ENCODE data around the gene GPR15LG.
A peak's percentile ranks its signal among the peaks of the same experiment; 100 is the strongest.
"Not testable (repeated sequence)": the region's sequence is repeated elsewhere in the genome, so short reads cannot be mapped to it uniquely, and the experiment has no call there.

GPR15LG gene

DNA sequence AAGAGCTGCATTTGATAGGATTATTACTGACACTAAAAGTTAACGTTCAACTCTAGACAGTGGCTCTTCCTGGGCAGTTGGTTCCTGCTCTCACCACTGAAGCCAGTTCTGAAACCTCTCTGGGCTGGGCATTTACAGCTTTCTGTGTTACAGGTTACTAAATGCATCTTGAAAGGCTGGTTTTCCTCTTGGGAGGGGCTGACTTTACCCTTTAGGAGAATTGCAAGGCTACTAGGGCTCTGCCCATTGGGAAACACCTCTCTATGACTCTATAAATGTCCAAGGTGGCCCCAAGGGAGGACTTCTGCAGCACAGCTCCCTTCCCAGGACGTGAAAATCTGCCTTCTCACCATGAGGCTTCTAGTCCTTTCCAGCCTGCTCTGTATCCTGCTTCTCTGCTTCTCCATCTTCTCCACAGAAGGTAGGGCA, at the start of gene GPR15LG:
GPR15LG (plus strand) TSS at position 301 of the 429 bp plus-strand sequence; CDS start at position 352, 51 bp downstream.
- Histone ChIP-seq H3K27me3 (ENCODE audit: control insufficient read depth, insufficient read depth, low read length) (no peaks in the 10 kb centered on the region), H3K9me3 (ENCODE audit: control insufficient read depth, insufficient read depth, low read length) (no peaks in the 10 kb centered on the region), H3K36me3 (ENCODE audit: control insufficient read depth, insufficient read depth, low read length) (no peaks in the 10 kb centered on the region), H3K4me1 (ENCODE audit: control insufficient read depth, insufficient read depth, low read length) (no peaks in the 10 kb centered on the region), H3K4me3 (ENCODE audit: low read length) (no peak within 1 kb of the TSS), H3K27ac (ENCODE audit: low read length) (no peak within 1 kb of the TSS)
- WGBS (ENCODE audit: insufficient coverage, insufficient read length): no CpG with 5 or more reads among the region's 2 CpGs
- no peak for DNase-seq (ENCODE audit: low read depth, low spot score)

DNA sequence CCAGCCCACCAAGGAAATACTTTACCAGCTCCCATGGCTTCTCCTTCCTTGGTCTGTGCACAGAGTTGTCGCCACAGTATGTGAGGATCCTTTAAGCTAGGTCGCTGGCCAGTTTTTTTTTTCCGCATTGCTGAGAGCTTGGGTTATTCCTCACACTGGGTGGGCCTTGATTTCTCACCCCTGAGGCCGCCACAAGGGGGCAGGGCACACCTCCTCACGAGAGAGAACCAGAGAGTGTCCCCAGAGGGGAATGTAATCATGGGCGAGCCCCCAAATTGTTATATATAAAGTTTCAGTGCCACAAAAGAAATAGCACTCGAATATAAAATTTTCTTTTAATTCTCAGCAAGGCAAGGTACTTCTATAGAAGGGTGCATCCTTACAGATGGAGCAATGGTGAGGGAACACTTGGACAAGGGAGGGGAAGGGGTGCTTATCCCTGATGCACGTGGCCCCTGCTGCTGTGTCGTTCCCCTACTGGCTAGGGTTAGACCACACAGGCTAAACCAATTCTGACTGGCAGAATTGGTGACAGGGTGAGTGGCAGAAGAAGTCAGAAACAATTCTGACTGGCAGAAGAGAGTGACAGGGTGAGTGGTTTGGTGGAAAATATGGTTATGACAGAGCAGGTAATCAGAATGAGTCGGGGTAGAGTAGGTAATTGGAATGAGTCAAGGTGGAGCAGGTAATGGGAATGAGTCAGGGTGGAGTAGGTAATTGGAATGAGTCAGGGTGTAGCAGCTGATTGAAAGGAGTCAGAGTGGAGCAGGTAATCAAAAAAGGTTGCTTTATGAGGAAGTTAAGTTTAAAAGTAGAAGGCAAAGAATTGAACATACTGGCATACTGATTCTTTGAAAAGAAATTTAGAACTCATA, 47.5 kb upstream of the GPR15LG start:
- H3K4me1 ChIP-seq (ENCODE audit: control insufficient read depth, insufficient read depth, low read length); H3K9me3 ChIP-seq (ENCODE audit: control insufficient read depth, insufficient read depth, low read length); H3K36me3 ChIP-seq (ENCODE audit: control insufficient read depth, insufficient read depth, low read length); H3K27me3 ChIP-seq (ENCODE audit: control insufficient read depth, insufficient read depth, low read length); DNase-seq (ENCODE audit: low read depth, low spot score); H3K27ac ChIP-seq (ENCODE audit: low read length); H3K4me3 ChIP-seq (ENCODE audit: low read length): not testable (repeated sequence)
- no CpG with 5 or more reads among the region's 10 CpGs for WGBS (ENCODE audit: insufficient coverage, insufficient read length)

DNA sequence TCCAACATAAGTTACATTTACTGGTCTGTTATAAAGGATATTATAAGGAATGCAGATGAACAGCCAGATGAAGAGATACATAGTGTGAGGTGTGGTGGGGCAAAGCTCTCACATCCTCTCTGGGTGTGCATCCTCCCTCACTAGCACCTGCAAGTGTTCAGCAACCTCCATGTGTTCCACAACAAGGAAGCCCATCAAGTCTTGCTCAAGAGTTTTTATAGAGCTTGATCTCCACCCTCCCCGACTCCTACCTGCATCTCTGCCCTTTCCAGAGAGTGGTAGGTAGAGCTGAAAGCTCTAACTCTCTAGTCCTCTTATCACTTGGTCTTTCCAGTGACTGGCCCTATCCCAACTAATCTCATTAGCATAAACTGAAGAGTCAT, 46.8 kb upstream of the GPR15LG start:
- Histone ChIP-seq H3K4me3 (ENCODE audit: low read length) (no peak overlapping the region), H3K36me3 (ENCODE audit: control insufficient read depth, insufficient read depth, low read length) (no peaks in the 10 kb centered on the region), H3K27ac (ENCODE audit: low read length) (no peak overlapping the region), H3K4me1 (ENCODE audit: control insufficient read depth, insufficient read depth, low read length) (no peaks in the 10 kb centered on the region), H3K9me3 (ENCODE audit: control insufficient read depth, insufficient read depth, low read length) (no peaks in the 10 kb centered on the region; the same call in 1 of the 2 replicates), H3K27me3 (ENCODE audit: control insufficient read depth, insufficient read depth, low read length) (no peaks in the 10 kb centered on the region)
- DNase-seq (ENCODE audit: low read depth, low spot score): no peak
- no CpG with 5 or more reads among the region's 1 CpG for WGBS (ENCODE audit: insufficient coverage, insufficient read length)

- no peak for DNase-seq (ENCODE audit: low read depth, low spot score)
- Histone ChIP-seq H3K27me3 (ENCODE audit: control insufficient read depth, insufficient read depth, low read length) (no peaks in the 10 kb centered on the region), H3K36me3 (ENCODE audit: control insufficient read depth, insufficient read depth, low read length) (no peaks in the 10 kb centered on the region; the same call in 1 of the 2 replicates), H3K4me1 (ENCODE audit: control insufficient read depth, insufficient read depth, low read length) (peaks cover 2% of the 10 kb centered on the region; the same call in 1 of the 2 replicates), H3K4me3 (ENCODE audit: low read length) (no peak overlapping the region), H3K27ac (ENCODE audit: low read length) (no peak overlapping the region), H3K9me3 (ENCODE audit: control insufficient read depth, insufficient read depth, low read length) (no peaks in the 10 kb centered on the region)
- WGBS (ENCODE audit: insufficient coverage, insufficient read length): no CpG with 5 or more reads among the region's 2 CpGs
Measured at GRCh38 chr10:84135836-84136235, 37.8 kb upstream of the GPR15LG start.

DNA sequence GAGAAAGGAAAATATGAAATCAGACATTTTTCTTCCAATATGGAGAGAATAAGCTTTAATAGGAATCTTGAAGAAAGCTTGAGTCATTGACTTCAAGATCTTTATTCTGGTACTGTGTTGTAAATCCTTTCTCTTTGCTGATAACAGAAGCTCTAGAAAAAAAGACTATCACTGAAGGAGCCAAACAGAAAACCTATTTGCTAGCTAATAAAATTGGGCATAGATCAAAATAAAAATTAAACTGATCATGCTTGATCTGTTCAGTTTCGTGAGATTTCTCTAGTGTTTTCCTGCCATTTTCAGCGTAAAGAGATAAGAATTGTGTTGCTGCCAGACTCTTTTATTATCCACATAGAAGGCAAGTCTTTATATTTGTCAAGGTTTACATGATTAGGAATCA, 35.8 kb upstream of the GPR15LG start:
- Histone ChIP-seq H3K9me3 (ENCODE audit: control insufficient read depth, insufficient read depth, low read length) (no peaks in the 10 kb centered on the region), H3K4me3 (ENCODE audit: low read length) (no peak overlapping the region), H3K27me3 (ENCODE audit: control insufficient read depth, insufficient read depth, low read length) (no peaks in the 10 kb centered on the region), H3K36me3 (ENCODE audit: control insufficient read depth, insufficient read depth, low read length) (no peaks in the 10 kb centered on the region; the same call in 1 of the 2 replicates), H3K4me1 (ENCODE audit: control insufficient read depth, insufficient read depth, low read length) (peaks cover 2% of the 10 kb centered on the region; the same call in 1 of the 2 replicates), H3K27ac (ENCODE audit: low read length) (no peak overlapping the region)
- no CpG with 5 or more reads among the region's 2 CpGs for WGBS (ENCODE audit: insufficient coverage, insufficient read length)
- DNase-seq (ENCODE audit: low read depth, low spot score): no peak

- Histone ChIP-seq H3K36me3 (ENCODE audit: control insufficient read depth, insufficient read depth, low read length) (no peaks in the 10 kb centered on the region; the same call in none of the 2 replicates), H3K4me3 (ENCODE audit: low read length) (peak overlapping the region; percentile 1; the same call in 1 of the 2 replicates), H3K27ac (ENCODE audit: low read length) (no peak overlapping the region), H3K27me3 (ENCODE audit: control insufficient read depth, insufficient read depth, low read length) (no peaks in the 10 kb centered on the region), H3K4me1 (ENCODE audit: control insufficient read depth, insufficient read depth, low read length) (peaks cover 2% of the 10 kb centered on the region; the same call in 1 of the 2 replicates), H3K9me3 (ENCODE audit: control insufficient read depth, insufficient read depth, low read length) (no peaks in the 10 kb centered on the region)
- WGBS (ENCODE audit: insufficient coverage, insufficient read length): no CpG with 5 or more reads among the region's 20 CpGs
- no peak for DNase-seq (ENCODE audit: low read depth, low spot score)
Measured at GRCh38 chr10:84138478-84139125, 35.0 kb upstream of the GPR15LG start.

DNA sequence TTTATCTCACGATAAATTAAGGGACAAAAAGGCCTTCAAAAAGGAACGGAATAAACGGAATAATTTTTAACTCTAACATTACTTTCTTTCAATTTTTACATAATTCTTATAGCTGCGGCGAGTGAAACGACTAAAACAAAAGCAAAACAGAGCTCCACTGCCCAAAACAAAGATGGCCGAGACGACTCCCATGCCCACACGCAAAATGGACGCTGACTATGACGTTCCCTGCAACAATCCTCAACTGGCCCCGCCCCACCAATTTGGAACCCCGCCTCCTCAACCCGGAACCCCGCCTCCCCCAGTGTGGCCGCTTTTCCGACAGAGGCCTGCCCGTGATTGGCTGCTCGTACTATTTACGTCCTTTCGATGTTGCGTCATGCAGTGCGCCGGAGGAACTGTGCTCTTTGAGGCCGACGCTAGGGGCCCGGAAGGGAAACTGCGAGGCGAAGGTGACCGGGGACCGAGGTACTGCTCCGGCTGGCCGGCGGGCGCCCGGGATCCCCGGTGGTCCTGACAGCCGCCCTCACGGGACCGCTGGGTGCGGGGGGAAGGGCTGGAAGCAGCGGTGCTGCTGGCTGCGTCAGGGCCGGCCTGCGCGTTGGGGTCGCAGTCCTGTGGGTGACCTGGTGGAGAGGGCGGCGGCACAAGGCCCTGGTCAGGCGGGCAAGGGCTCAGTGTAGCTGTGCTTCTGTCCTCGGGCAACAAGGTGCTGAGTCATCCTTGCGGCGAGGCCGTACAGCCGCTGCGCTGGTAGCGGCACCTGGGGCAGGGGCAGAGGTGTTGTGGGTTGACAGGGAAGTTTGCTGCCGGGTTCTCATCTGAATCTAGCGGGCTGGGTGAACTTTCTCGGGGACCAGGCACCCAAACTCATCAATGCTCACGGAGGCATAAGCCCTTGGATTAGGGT, 34.2 kb upstream of the GPR15LG start, which contains the start of gene GHITM:
GHITM (plus strand) TSS at position 384 of the 910 bp plus-strand sequence. CDS start 1,992 bp downstream, outside the sequence.
- H3K36me3 ChIP-seq (ENCODE audit: control insufficient read depth, insufficient read depth, low read length): peaks cover 3% of the 10 kb centered on the region
- H3K4me1 ChIP-seq (ENCODE audit: control insufficient read depth, insufficient read depth, low read length): peaks cover 2% of the 10 kb centered on the region; the same call in 1 of the 2 replicates
- H3K27ac ChIP-seq (ENCODE audit: low read length): no peak within 1 kb of the TSS
- H3K9me3 ChIP-seq (ENCODE audit: control insufficient read depth, insufficient read depth, low read length): no peaks in the 10 kb centered on the region
- WGBS (ENCODE audit: insufficient coverage, insufficient read length): no CpG with 5 or more reads among the region's 61 CpGs
- no peaks in the 10 kb centered on the region for H3K27me3 ChIP-seq (ENCODE audit: control insufficient read depth, insufficient read depth, low read length)
- DNase-seq (ENCODE audit: low read depth, low spot score): peak; percentile 94
- peak within 1 kb of the TSS; percentile 87 for H3K4me3 ChIP-seq (ENCODE audit: low read length)

DNA sequence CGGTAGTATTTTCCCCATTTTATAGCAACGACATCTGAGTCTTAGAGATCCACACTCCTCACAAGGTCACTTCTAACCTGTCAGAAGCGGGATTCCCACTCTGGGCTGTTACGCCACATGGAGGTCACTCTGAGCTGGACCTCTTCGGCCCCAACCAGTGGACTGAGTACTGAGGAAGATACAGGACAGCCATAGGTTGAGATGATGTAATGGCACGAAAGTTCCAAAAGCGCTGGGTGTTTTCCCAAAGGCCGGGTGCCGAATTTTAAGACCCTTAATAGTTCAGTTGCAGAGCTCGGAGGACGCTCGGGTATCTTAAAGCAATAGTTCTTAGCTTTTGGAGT, 33.6 kb upstream of the GPR15LG start:
- no peak for DNase-seq (ENCODE audit: low read depth, low spot score)
- peaks cover 2% of the 10 kb centered on the region; the same call in 1 of the 2 replicates for H3K4me1 ChIP-seq (ENCODE audit: control insufficient read depth, insufficient read depth, low read length)
- H3K4me3 ChIP-seq (ENCODE audit: low read length): peak overlapping the region; percentile 87; the same call in 1 of the 2 replicates
- H3K36me3 ChIP-seq (ENCODE audit: control insufficient read depth, insufficient read depth, low read length): peaks cover 3% of the 10 kb centered on the region
- H3K27ac ChIP-seq (ENCODE audit: low read length): no peak overlapping the region
- no CpG with 5 or more reads among the region's 12 CpGs for WGBS (ENCODE audit: insufficient coverage, insufficient read length)
- no peaks in the 10 kb centered on the region for H3K27me3 ChIP-seq (ENCODE audit: control insufficient read depth, insufficient read depth, low read length)
- no peaks in the 10 kb centered on the region for H3K9me3 ChIP-seq (ENCODE audit: control insufficient read depth, insufficient read depth, low read length)

- peaks cover 10% of the 10 kb centered on the region; the same call in 1 of the 2 replicates for H3K36me3 ChIP-seq (ENCODE audit: control insufficient read depth, insufficient read depth, low read length)
- H3K4me1 ChIP-seq (ENCODE audit: control insufficient read depth, insufficient read depth, low read length): no peaks in the 10 kb centered on the region
- H3K4me3 ChIP-seq (ENCODE audit: low read length): no peak overlapping the region
- no peaks in the 10 kb centered on the region for H3K27me3 ChIP-seq (ENCODE audit: control insufficient read depth, insufficient read depth, low read length)
- no peaks in the 10 kb centered on the region for H3K9me3 ChIP-seq (ENCODE audit: control insufficient read depth, insufficient read depth, low read length)
- H3K27ac ChIP-seq (ENCODE audit: low read length): no peak overlapping the region
- no peak for DNase-seq (ENCODE audit: low read depth, low spot score)
Measured at GRCh38 chr10:84147347-84147746, 26.3 kb upstream of the GPR15LG start.
